Keratinocyte (primary cell): Measurements from ENCODE around the gene TRIL. TPM values are rescaled to one million over a fixed set of nuclear protein-coding genes. Genes with fewer than 3 reads are reported as not detected.

Experiments used
- DNase-seq: peaks from one replicate; pipeline ENCODE4 v3.0.0-alpha.2; 2011; ENCODE audit warnings: low read depth, missing footprints, low spot score
- FAIRE-seq: peaks from 2 replicates; lab custom pipeline; 2011; peaks lifted over from hg19 to GRCh38; lab: Jason Lieb, UNC
- H2AFZ ChIP-seq: 2 replicates; pipeline ENCODE4 v1.6.0; 2012; ENCODE audit warnings: low read length, control low read depth, inconsistent platforms; ENCODE audit not compliant: control insufficient read depth
- H3K27ac ChIP-seq: 2 replicates; pipeline ENCODE4 v1.5.1; 2011; ENCODE audit warnings: low read length; ENCODE audit not compliant: control insufficient read depth, insufficient read depth
- H3K27me3 ChIP-seq: 3 replicates; pipeline ENCODE4 v1.6.0; 2011; ENCODE audit warnings: low read length; ENCODE audit not compliant: control insufficient read depth, insufficient read depth; ENCODE audit errors: extremely low read depth
- H3K36me3 ChIP-seq, 2 experiments: 2 replicates in 1 of 2; 3 replicates in 1 of 2; pipeline ENCODE4 v1.5.1; 2011; ENCODE audit warnings: low read length in 2 of 2, mild to moderate bottlenecking in 1 of 2; ENCODE audit not compliant: control insufficient read depth in 2 of 2, insufficient read depth in 2 of 2; ENCODE audit errors: extremely low read depth in 1 of 2
- H3K4me1 ChIP-seq: 3 replicates; pipeline ENCODE4 v1.5.1; 2011; ENCODE audit warnings: low read length; ENCODE audit not compliant: control insufficient read depth, insufficient read depth; ENCODE audit errors: extremely low read depth
- H3K4me2 ChIP-seq: 3 replicates; pipeline ENCODE4 v1.6.0; 2011; ENCODE audit warnings: low read depth, low read length; ENCODE audit not compliant: control insufficient read depth, insufficient read depth; ENCODE audit errors: extremely low read depth
- H3K4me3 ChIP-seq, 3 experiments: fragments of 200-600 bp in 1 of 3; sonication (generic) in 1 of 3; 2 replicates in 2 of 3; 3 replicates in 1 of 3; pipeline ENCODE4 v1.5.1; 2011 to 2016; ENCODE audit warnings: low read length in 3 of 3, mild to moderate bottlenecking in 3 of 3, control low read depth in 2 of 3, inconsistent platforms in 1 of 3, low read depth in 1 of 3, mixed read lengths in 1 of 3, mixed run types in 1 of 3, moderate library complexity in 1 of 3; ENCODE audit not compliant: control insufficient read depth in 2 of 3, insufficient read depth in 2 of 3; ENCODE audit errors: extremely low read depth in 1 of 3
- H3K79me2 ChIP-seq: 2 replicates; pipeline ENCODE4 v1.6.0; 2012; ENCODE audit warnings: low read length; ENCODE audit not compliant: control insufficient read depth, insufficient read depth
- H3K9ac ChIP-seq: 3 replicates; pipeline ENCODE4 v1.6.0; 2011; ENCODE audit warnings: low read length; ENCODE audit not compliant: control insufficient read depth, insufficient read depth; ENCODE audit errors: extremely low read depth
- H3K9me1 ChIP-seq: 3 replicates; pipeline ENCODE4 v1.6.0; 2011; ENCODE audit warnings: low read length; ENCODE audit not compliant: control insufficient read depth, insufficient read depth; ENCODE audit errors: extremely low read depth
- H3K9me3 ChIP-seq: 2 replicates; pipeline ENCODE4 v1.5.1; 2012; ENCODE audit warnings: low read depth, low read length; ENCODE audit not compliant: control insufficient read depth
- H4K20me1 ChIP-seq: 3 replicates; pipeline ENCODE4 v1.6.0; 2011; ENCODE audit warnings: low read length; ENCODE audit not compliant: control insufficient read depth, insufficient read depth; ENCODE audit errors: extremely low read depth
- CTCF ChIP-seq, 3 experiments: IDR thresholded peaks in 1 of 3; conservative IDR thresholded peaks in 1 of 3; optimal IDR thresholded peaks in 1 of 3; 2 replicates in 2 of 3; 3 replicates in 1 of 3; pipeline versions ENCODE3 to v1.5.1; 2011; ENCODE audit warnings: low read length in 3 of 3, mild to moderate bottlenecking in 3 of 3, moderate library complexity in 2 of 3, control low read depth in 1 of 3, inconsistent platforms in 1 of 3; ENCODE audit not compliant: insufficient read depth in 2 of 3; ENCODE audit errors: extremely low read depth in 1 of 3
- EZH2 ChIP-seq: IDR thresholded peaks from one replicate; pipeline ENCODE4 v1.6.1; 2012; ENCODE audit warnings: inconsistent platforms, mild to moderate bottlenecking, low read length, moderate library complexity
- dilution Hi-C: fragments of 300-500 bp; cut with MboI; formaldehyde crosslinking; loops from one replicate; pipeline ENCODE4 v1.7.0; 2020; ENCODE audit warnings: low sequenced_read_pairs; ENCODE audit not compliant: extremely low pct_ligation_motif_present
- polyA plus RNA-seq, 5 experiments: library from polyadenylated mRNA; depleted of rRNA in 3 of 5; stranded (reverse) in 3 of 5; stranded (forward) in 1 of 5; unstranded in 1 of 5; fragments of >200 nt; gene quantifications; 1 replicate in 1 of 5; 2 replicates in 3 of 5; 3 replicates in 1 of 5; pipeline versions ENCODE4 v1.2.1 to v1.2.3, GENCODE V29; 2011 to 2012; ENCODE audit warnings: missing spikeins in 2 of 5, low read depth in 1 of 5, low replicate concordance in 1 of 5

The TRIL gene
- polyA plus RNA-seq, 1 donor (not counting 4 experiments of a cell fraction or from before 2014, with no cell fraction given) = 0.03 TPM

- Histone ChIP-seq H3K79me2 (no peaks in the 10 kb centered on the region), H3K4me2 (no peak overlapping the region), H3K4me3 (no peak overlapping the region), H3K27me3 (no peaks in the 10 kb centered on the region), H3K9me1 (no peaks in the 10 kb centered on the region), H3K4me1 (peaks cover 12% of the 10 kb centered on the region), H3K9ac (no peak overlapping the region), H4K20me1 (no peaks in the 10 kb centered on the region), H3K27ac (no peak overlapping the region), H3K36me3 (no peaks in the 10 kb centered on the region), H2AFZ (no peak overlapping the region), H3K9me3 (no peaks in the 10 kb centered on the region)
- no peak for DNase-seq
- no peak for TF ChIP-seq EZH2
- no peak for TF ChIP-seq CTCF (optimal IDR thresholded peaks at IDR 0.05 in 1 of 3, IDR thresholded peaks at IDR 0.05 in 1 of 3, conservative IDR thresholded peaks at IDR 0.05 in 1 of 3; ENCODE audit: extremely low read depth in 1 of 3, insufficient read depth in 2 of 3, low read length in 3 of 3)
- FAIRE-seq = no peak
- dilution Hi-C loops = no loop called here
Measured at GRCh38 chr7:28980451-28981160, 22.5 kb upstream of the TRIL start.

- Histone ChIP-seq H3K27ac (no peak overlapping the region), H3K79me2 (no peaks in the 10 kb centered on the region), H3K9ac (no peak overlapping the region), H3K9me3 (no peaks in the 10 kb centered on the region), H3K9me1 (no peaks in the 10 kb centered on the region), H3K36me3 (no peaks in the 10 kb centered on the region), H3K4me2 (no peak overlapping the region), H4K20me1 (no peaks in the 10 kb centered on the region), H3K27me3 (no peaks in the 10 kb centered on the region), H3K4me1 (peaks cover 8% of the 10 kb centered on the region), H2AFZ (no peak overlapping the region), H3K4me3 (no peak overlapping the region)
- TF ChIP-seq CTCF (optimal IDR thresholded peaks at IDR 0.05 in 1 of 3, IDR thresholded peaks at IDR 0.05 in 1 of 3, conservative IDR thresholded peaks at IDR 0.05 in 1 of 3; ENCODE audit: extremely low read depth in 1 of 3, insufficient read depth in 2 of 3, low read length in 3 of 3) (no peak), EZH2 (no peak)
- dilution Hi-C loops = no loop called here
- DNase-seq = no peak
- FAIRE-seq = no peak
Measured at GRCh38 chr7:28979776-28980175, 21.6 kb upstream of the TRIL start.
